Activated CD4-positive, alpha-beta T cell treated with anti-CD3 and anti-CD28 coated beads for 24 hours (primary cell): ENCODE data around the gene NEU2.
"Not testable (repeated sequence)": the region's sequence is repeated elsewhere in the genome, so short reads cannot be mapped to it uniquely, and the experiment has no call there.

Experiments used
- DNase-seq, 2 donors: peaks; one replicate each; pipeline ENCODE4 v3.0.0-alpha.2; 2020; ENCODE audit warnings: low read depth in 2 of 2

Gene NEU2

GRCh38 chr2:233056961-233057605, 24.6 kb downstream of the NEU2 start:
- no peak for DNase-seq

GRCh38 chr2:233058717-233059546, 26.5 kb downstream of the NEU2 start:
- no peak for DNase-seq

- no peak for DNase-seq
Measured at GRCh38 chr2:233059547-233059796, 27.0 kb downstream of the NEU2 start.

- peak in 1 of 2 donors; percentile 41 for DNase-seq
Measured at GRCh38 chr2:233059797-233060500, 27.5 kb downstream of the NEU2 start, which contains the start of gene INPP5D. Gene INPP5D (plus strand): TSS chr2:233060342. CDS start chr2:233060479, 137 bp downstream.

GRCh38 chr2:233060501-233060979, 28.1 kb downstream of the NEU2 start:
- DNase-seq: no peak

GRCh38 chr2:233060980-233061590, 28.6 kb downstream of the NEU2 start:
- DNase-seq: no peak

- DNase-seq: no peak
Measured at GRCh38 chr2:233061591-233062450, 29.3 kb downstream of the NEU2 start.

GRCh38 chr2:233062451-233062850, 30.0 kb downstream of the NEU2 start:
- DNase-seq: no peak

GRCh38 chr2:233062946-233063268, 30.4 kb downstream of the NEU2 start:
- no peak for DNase-seq

GRCh38 chr2:233063269-233063975, 30.9 kb downstream of the NEU2 start:
- no peak for DNase-seq

- no peak for DNase-seq
Measured at GRCh38 chr2:233063976-233064411, 31.5 kb downstream of the NEU2 start.

GRCh38 chr2:233064530-233065199, 32.2 kb downstream of the NEU2 start:
- DNase-seq: no peak

GRCh38 chr2:233065200-233065589, 32.7 kb downstream of the NEU2 start:
- DNase-seq: not testable (repeated sequence)

GRCh38 chr2:233065954-233066470, 33.5 kb downstream of the NEU2 start:
- DNase-seq: no peak

- DNase-seq: no peak
Measured at GRCh38 chr2:233068762-233069418, 36.4 kb downstream of the NEU2 start.

- no peak for DNase-seq
Measured at GRCh38 chr2:233072838-233073237, 40.4 kb downstream of the NEU2 start.

- no peak for DNase-seq
Measured at GRCh38 chr2:233074106-233074505, 41.6 kb downstream of the NEU2 start.

GRCh38 chr2:233075141-233075965, 42.9 kb downstream of the NEU2 start:
- DNase-seq: no peak

- DNase-seq: no peak
Measured at GRCh38 chr2:233075966-233076339, 43.5 kb downstream of the NEU2 start.
